Liver (tissue), 3 donors: ENCODE measurements around the gene MMP25.

Experiments
- JUND ChIP-seq, 2 donors: IDR thresholded peaks; 2 replicates each; pipeline ENCODE4 v1.6.1; 2016; ENCODE audit warnings: antibody characterized with exemption in 2 of 2
- MAX ChIP-seq: IDR thresholded peaks from 2 replicates; pipeline ENCODE4 v1.6.1; 2016; ENCODE audit warnings: antibody characterized with exemption
- RAD21 ChIP-seq, 2 donors: IDR thresholded peaks; 2 replicates each; pipeline ENCODE4 v1.6.1; 2016; ENCODE audit warnings: antibody characterized with exemption in 2 of 2, mild to moderate bottlenecking in 2 of 2
- TAF1 ChIP-seq: conservative IDR thresholded peaks from 2 replicates; pipeline ENCODE4 v1.6.1; 2016; ENCODE audit warnings: antibody characterized with exemption, mild to moderate bottlenecking
- YY1 ChIP-seq: IDR thresholded peaks from 2 replicates; pipeline ENCODE4 v1.6.1; 2016; ENCODE audit warnings: antibody characterized with exemption, mild to moderate bottlenecking
- TF ChIP-seq, protein P1 (sequence below): fragments of 150-350 bp; IDR thresholded peaks from 2 replicates; pipeline ENCODE4 v1.5.1; 2017; ENCODE audit warnings: improper control_type of control experiment, low read depth, low read length; ENCODE audit not compliant: missing input control
- TF ChIP-seq, protein P2 (sequence below): IDR thresholded peaks from 2 replicates; pipeline ENCODE4 v1.6.1; 2016; ENCODE audit warnings: antibody characterized with exemption, mild to moderate bottlenecking
- donor health status: healthy.
- donor health status: healthy.

DNA sequence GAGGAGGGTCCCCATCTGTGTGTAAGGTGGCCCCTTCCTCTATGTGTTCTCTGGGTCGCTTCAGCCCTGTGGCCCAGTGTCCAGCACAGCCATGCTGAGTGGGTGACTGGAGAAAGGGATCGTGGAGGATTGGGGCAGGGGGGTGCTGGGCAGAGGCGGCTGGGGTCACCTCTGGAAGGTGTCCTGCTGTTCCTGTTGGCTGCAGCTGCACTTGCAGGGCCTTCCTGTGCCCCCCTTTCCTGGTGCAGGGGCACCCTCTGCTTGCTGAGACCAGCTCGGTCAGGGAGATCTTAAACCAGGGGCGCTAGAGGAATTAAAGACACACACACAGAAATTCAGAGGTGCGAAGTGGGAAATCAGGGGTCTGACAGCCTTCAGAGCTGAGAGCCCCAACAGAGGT is 30.2 kb downstream of the MMP25 start:
- no peak for TF ChIP-seq MAX
- TF ChIP-seq, protein P1, sequence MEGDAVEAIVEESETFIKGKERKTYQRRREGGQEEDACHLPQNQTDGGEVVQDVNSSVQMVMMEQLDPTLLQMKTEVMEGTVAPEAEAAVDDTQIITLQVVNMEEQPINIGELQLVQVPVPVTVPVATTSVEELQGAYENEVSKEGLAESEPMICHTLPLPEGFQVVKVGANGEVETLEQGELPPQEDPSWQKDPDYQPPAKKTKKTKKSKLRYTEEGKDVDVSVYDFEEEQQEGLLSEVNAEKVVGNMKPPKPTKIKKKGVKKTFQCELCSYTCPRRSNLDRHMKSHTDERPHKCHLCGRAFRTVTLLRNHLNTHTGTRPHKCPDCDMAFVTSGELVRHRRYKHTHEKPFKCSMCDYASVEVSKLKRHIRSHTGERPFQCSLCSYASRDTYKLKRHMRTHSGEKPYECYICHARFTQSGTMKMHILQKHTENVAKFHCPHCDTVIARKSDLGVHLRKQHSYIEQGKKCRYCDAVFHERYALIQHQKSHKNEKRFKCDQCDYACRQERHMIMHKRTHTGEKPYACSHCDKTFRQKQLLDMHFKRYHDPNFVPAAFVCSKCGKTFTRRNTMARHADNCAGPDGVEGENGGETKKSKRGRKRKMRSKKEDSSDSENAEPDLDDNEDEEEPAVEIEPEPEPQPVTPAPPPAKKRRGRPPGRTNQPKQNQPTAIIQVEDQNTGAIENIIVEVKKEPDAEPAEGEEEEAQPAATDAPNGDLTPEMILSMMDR = no peak
- no peak for TF ChIP-seq YY1
- TF ChIP-seq, protein P2, sequence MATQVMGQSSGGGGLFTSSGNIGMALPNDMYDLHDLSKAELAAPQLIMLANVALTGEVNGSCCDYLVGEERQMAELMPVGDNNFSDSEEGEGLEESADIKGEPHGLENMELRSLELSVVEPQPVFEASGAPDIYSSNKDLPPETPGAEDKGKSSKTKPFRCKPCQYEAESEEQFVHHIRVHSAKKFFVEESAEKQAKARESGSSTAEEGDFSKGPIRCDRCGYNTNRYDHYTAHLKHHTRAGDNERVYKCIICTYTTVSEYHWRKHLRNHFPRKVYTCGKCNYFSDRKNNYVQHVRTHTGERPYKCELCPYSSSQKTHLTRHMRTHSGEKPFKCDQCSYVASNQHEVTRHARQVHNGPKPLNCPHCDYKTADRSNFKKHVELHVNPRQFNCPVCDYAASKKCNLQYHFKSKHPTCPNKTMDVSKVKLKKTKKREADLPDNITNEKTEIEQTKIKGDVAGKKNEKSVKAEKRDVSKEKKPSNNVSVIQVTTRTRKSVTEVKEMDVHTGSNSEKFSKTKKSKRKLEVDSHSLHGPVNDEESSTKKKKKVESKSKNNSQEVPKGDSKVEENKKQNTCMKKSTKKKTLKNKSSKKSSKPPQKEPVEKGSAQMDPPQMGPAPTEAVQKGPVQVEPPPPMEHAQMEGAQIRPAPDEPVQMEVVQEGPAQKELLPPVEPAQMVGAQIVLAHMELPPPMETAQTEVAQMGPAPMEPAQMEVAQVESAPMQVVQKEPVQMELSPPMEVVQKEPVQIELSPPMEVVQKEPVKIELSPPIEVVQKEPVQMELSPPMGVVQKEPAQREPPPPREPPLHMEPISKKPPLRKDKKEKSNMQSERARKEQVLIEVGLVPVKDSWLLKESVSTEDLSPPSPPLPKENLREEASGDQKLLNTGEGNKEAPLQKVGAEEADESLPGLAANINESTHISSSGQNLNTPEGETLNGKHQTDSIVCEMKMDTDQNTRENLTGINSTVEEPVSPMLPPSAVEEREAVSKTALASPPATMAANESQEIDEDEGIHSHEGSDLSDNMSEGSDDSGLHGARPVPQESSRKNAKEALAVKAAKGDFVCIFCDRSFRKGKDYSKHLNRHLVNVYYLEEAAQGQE = no peak
- no peak for TF ChIP-seq RAD21 (IDR thresholded peaks at IDR 0.05)
- TF ChIP-seq JUND (IDR thresholded peaks at IDR 0.05) = no peak
- no peak for TF ChIP-seq TAF1
